Measurements from ENCODE around the gene RLN2. TPM values are rescaled to one million over a fixed set of nuclear protein-coding genes. Genes with fewer than 3 reads are reported as not detected.
A peak's percentile ranks its signal among the peaks of the same experiment; 100 is the strongest.

Gene RLN2
- total and polyA plus RNA-seq, 4 experiments from 2014 or later: 3.5 to 8.5 (median 6.5) TPM

DNA sequence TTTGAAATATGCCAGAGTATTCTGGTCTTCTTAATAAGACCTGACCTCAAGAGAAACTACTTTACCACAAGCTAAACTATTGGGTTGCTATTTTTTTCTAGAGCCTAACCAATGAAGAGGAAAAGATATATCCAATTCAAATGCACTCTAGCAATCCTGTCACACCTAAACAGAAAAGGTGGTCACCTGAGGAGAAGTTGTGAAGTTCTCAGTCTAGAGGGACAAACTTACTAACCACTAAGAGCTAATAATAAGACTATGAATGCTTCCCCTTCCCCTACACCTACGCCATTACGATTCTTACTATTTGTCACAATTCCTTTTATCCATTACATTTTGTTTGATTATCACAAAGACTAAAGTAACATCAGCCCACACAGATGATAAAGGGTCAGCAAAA is 29.7 kb downstream of the RLN2 start:
- Histone ChIP-seq H3K9me3 (ENCODE audit: control insufficient read depth in 1 of 2, low read length in 2 of 2) (no peaks in the 10 kb centered on the region), H3K4me3 (ENCODE audit: low read length in 2 of 2) (no peak overlapping the region), H3K36me3 (ENCODE audit: insufficient read depth, low read length) (no peaks in the 10 kb centered on the region), H3K27ac (ENCODE audit: low read depth, low read length) (no peak overlapping the region), H3K27me3 (ENCODE audit: insufficient read depth, low read length) (no peaks in the 10 kb centered on the region), H3K4me1 (ENCODE audit: insufficient read depth, low read length) (no peaks in the 10 kb centered on the region)
- intact Hi-C loops (cut with micrococcal nuclease): no loop called here
- peaks cover 0 to 2% (median 0%) of the 10 kb centered on the region in 8 donors for H3K9me3 Mint-ChIP-seq
- peaks cover 2% of the 10 kb centered on the region in 2 donors for H3K27me3 Mint-ChIP-seq
- ChIA-PET POLR2A (ENCODE audit: partially characterized antibody) (no interaction called here), CTCF (ENCODE audit: partially characterized antibody) (interaction anchor here (0.7 kb wide), 1 partner anchor 89 kb away, joined by 3 read pairs; no protein-coding TSS in a partner anchor)
- peaks cover 0 to 2% (median 0%) of the 10 kb centered on the region in 4 donors for H3K4me1 Mint-ChIP-seq
- peaks cover 0 to 4% of the 10 kb centered on the region in 2 donors for H3K36me3 Mint-ChIP-seq
- no peak overlapping the region for H3K27ac Mint-ChIP-seq
- no peak overlapping the region for H3K4me3 Mint-ChIP-seq
- DNase-seq: no peak

- Mint-ChIP-seq H3K36me3 (no peaks in the 10 kb centered on the region), H3K27me3 (peaks cover 2% of the 10 kb centered on the region in 2 donors), H3K4me3 (no peak overlapping the region), H3K4me1 (peaks cover 7 to 9% (median 7%) of the 10 kb centered on the region in 4 donors), H3K27ac (no peak overlapping the region), H3K9me3 (no peaks in the 10 kb centered on the region)
- H3K36me3 ChIP-seq (ENCODE audit: insufficient read depth, low read length): no peaks in the 10 kb centered on the region
- intact Hi-C loops (cut with micrococcal nuclease): no loop called here
- CTCF ChIA-PET (ENCODE audit: partially characterized antibody): no interaction called here
- no peaks in the 10 kb centered on the region for H3K27me3 ChIP-seq (ENCODE audit: insufficient read depth, low read length)
- POLR2A ChIA-PET (ENCODE audit: partially characterized antibody): no interaction called here
- H3K27ac ChIP-seq (ENCODE audit: low read depth, low read length): no peak overlapping the region
- DNase-seq: no peak
- H3K9me3 ChIP-seq (ENCODE audit: control insufficient read depth in 1 of 2, low read length in 2 of 2): no peaks in the 10 kb centered on the region
- no peaks in the 10 kb centered on the region for H3K4me1 ChIP-seq (ENCODE audit: insufficient read depth, low read length)
- H3K4me3 ChIP-seq (ENCODE audit: low read length in 2 of 2): no peak overlapping the region
These were observed 35.2 kb downstream of the RLN2 start for GRCh38 chr9:5269249-5269715.

GRCh38 chr9:5265939-5266338 is 38.6 kb downstream of the RLN2 start:
- no peaks in the 10 kb centered on the region for H3K9me3 ChIP-seq (ENCODE audit: control insufficient read depth in 1 of 2, low read length in 2 of 2)
- H3K4me3 Mint-ChIP-seq: no peak overlapping the region
- H3K27ac Mint-ChIP-seq: no peak overlapping the region
- no peak overlapping the region for H3K4me3 ChIP-seq (ENCODE audit: low read length in 2 of 2)
- no peaks in the 10 kb centered on the region for H3K4me1 ChIP-seq (ENCODE audit: insufficient read depth, low read length)
- no peaks in the 10 kb centered on the region for H3K27me3 Mint-ChIP-seq
- H3K27ac ChIP-seq (ENCODE audit: low read depth, low read length): no peak overlapping the region
- no peak for DNase-seq
- no peaks in the 10 kb centered on the region for H3K27me3 ChIP-seq (ENCODE audit: insufficient read depth, low read length)
- H3K36me3 Mint-ChIP-seq: no peaks in the 10 kb centered on the region
- no peaks in the 10 kb centered on the region for H3K36me3 ChIP-seq (ENCODE audit: insufficient read depth, low read length)
- intact Hi-C loops (cut with micrococcal nuclease): no loop called here
- H3K4me1 Mint-ChIP-seq: peaks cover 7 to 18% (median 14%) of the 10 kb centered on the region in 4 donors
- POLR2A ChIA-PET (ENCODE audit: partially characterized antibody): no interaction called here
- no peaks in the 10 kb centered on the region for H3K9me3 Mint-ChIP-seq
- CTCF ChIA-PET (ENCODE audit: partially characterized antibody): no interaction called here

DNA sequence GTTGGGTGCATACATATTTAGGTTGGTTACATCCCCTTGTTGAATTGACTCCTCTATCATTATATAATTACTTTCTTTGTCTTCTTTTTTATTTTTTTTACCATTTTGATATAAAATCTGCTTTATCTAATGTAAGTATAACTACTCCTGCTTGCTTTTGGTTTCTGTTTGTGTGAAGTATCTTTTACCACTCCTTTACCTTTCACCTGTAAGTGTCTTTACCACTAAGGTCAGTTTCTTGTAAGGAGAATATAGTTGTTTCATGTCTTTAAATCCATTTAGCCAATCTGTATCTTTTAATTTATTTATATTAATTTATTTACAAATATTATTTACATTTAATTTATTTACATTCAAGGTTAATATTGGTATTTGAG is 40.3 kb downstream of the RLN2 start:
- Mint-ChIP-seq H3K4me3 (no peak overlapping the region), H3K9me3 (peaks cover 0 to 11% (median 6%) of the 10 kb centered on the region in 8 donors), H3K27me3 (no peaks in the 10 kb centered on the region), H3K27ac (no peak overlapping the region), H3K36me3 (no peaks in the 10 kb centered on the region), H3K4me1 (peaks cover 7 to 18% (median 14%) of the 10 kb centered on the region in 4 donors)
- DNase-seq: no peak
- Histone ChIP-seq H3K4me1 (ENCODE audit: insufficient read depth, low read length) (no peaks in the 10 kb centered on the region), H3K9me3 (ENCODE audit: control insufficient read depth in 1 of 2, low read length in 2 of 2) (no peaks in the 10 kb centered on the region), H3K27ac (ENCODE audit: low read depth, low read length) (no peak overlapping the region), H3K4me3 (ENCODE audit: low read length in 2 of 2) (no peak overlapping the region), H3K27me3 (ENCODE audit: insufficient read depth, low read length) (no peaks in the 10 kb centered on the region), H3K36me3 (ENCODE audit: insufficient read depth, low read length) (no peaks in the 10 kb centered on the region)
- intact Hi-C loops (cut with micrococcal nuclease): no loop called here
- POLR2A ChIA-PET (ENCODE audit: partially characterized antibody): no interaction called here
- CTCF ChIA-PET (ENCODE audit: partially characterized antibody): interaction anchor here (1.4 to 1.6 kb wide), 2 partner anchors 32 to 63 kb away, joined by 4 to 5 read pairs; no protein-coding TSS in a partner anchor

DNA sequence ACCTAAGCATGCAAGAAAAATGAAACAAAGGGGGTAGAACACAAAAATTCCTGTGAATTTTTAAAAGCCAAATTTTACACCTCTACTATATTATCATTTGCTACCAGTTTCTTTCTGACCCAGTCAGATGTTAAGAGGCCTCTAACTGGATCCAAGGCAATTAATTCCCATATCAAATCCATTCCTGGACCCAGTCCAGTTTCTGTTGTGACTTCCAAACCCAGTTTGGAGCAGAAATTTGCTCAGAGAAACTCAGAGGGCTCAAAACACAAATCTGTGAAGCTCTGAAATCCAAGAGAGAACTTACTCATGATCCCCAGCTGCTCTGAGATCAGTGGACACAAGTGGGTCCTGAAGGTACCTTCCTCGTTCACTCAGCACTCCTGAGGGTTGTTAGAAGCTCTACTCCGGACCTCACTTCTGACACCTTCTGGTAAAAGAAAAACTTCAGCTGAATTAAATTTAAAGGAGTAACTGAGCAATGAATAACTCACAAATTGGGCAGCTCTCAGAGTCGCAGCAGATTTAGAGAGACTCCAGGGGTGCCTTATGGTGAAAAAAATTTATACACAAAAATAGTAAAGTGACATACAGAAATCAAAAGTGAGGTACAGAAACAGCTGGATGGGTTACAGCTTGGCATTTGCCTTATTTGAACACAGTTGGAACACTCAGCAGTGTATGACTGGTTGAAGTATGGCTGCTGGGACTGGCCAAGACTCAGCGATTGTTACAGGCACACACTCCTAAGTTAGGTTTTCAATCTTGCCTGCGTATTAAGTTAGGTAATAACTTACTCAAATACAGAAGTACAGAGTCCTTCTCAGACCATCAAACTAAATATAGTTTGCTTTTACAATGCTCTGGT is 40.9 kb downstream of the RLN2 start:
- CTCF ChIA-PET (ENCODE audit: partially characterized antibody): interaction anchor here (0.8 to 1.6 kb wide), 7 partner anchors 31 to 337 kb away, joined by 3 to 5 read pairs (median 3); no protein-coding TSS in a partner anchor
- no peaks in the 10 kb centered on the region for H3K27me3 ChIP-seq (ENCODE audit: insufficient read depth, low read length)

More for the DNA sequence above, 40.9 kb downstream of the RLN2 start:
- no peaks in the 10 kb centered on the region for H3K36me3 ChIP-seq (ENCODE audit: insufficient read depth, low read length)
- Mint-ChIP-seq H3K27ac (peak overlapping the region in 2 of 7 donors; percentile 8 to 10), H3K36me3 (no peaks in the 10 kb centered on the region), H3K9me3 (peaks cover 0 to 11% (median 9%) of the 10 kb centered on the region in 8 donors), H3K27me3 (no peaks in the 10 kb centered on the region), H3K4me1 (peaks cover 7 to 18% (median 14%) of the 10 kb centered on the region in 4 donors), H3K4me3 (peak overlapping the region in 3 of 8 donors; percentile 10 to 35 (median 17))
- no peaks in the 10 kb centered on the region for H3K9me3 ChIP-seq (ENCODE audit: control insufficient read depth in 1 of 2, low read length in 2 of 2)
- intact Hi-C loops (cut with micrococcal nuclease): loop anchor here (1.0 kb wide), 1 partner anchor 162 kb away; no protein-coding TSS in a partner anchor
- no peak overlapping the region for H3K27ac ChIP-seq (ENCODE audit: low read depth, low read length)
- no peaks in the 10 kb centered on the region for H3K4me1 ChIP-seq (ENCODE audit: insufficient read depth, low read length)
- peak in 2 of 5 donors; percentile 7 for DNase-seq
- POLR2A ChIA-PET (ENCODE audit: partially characterized antibody): no interaction called here
- no peak overlapping the region for H3K4me3 ChIP-seq (ENCODE audit: low read length in 2 of 2)

Other genes starting within 250 kb of the RLN2 start
- gene INSL6, start 119.1 kb downstream of the RLN2 start, total RNA-seq: not detected
- gene INSL6, start 119.1 kb downstream of the RLN2 start, polyA plus RNA-seq: not detected
- not detected for gene INSL4, start 73.3 kb downstream of the RLN2 start, total RNA-seq
- gene INSL4, start 73.3 kb downstream of the RLN2 start, polyA plus RNA-seq: not detected
- 1 to 10 TPM; 5.9 to 7.2 TPM for gene RLN1, start 35.2 kb upstream of the RLN2 start, total RNA-seq
- 1 to 10 TPM; 2.4 to 3.6 TPM for gene RLN1, start 35.2 kb upstream of the RLN2 start, polyA plus RNA-seq
- 10 to 100 TPM; 20.0 to 21.7 TPM for gene PLGRKT, start 133.2 kb upstream of the RLN2 start, total RNA-seq
- gene PLGRKT, start 133.2 kb upstream of the RLN2 start, polyA plus RNA-seq: 100 to 1,000 TPM in 1 of 2 donors, 10 to 100 TPM in 1; 44.3 to 101 TPM
- 10 to 100 TPM; 16.2 to 23.0 TPM for gene CD274, start 145.8 kb upstream of the RLN2 start, total RNA-seq
- gene CD274, start 145.8 kb upstream of the RLN2 start, polyA plus RNA-seq: 10 to 100 TPM in 1 of 2 donors, 1 to 10 TPM in 1; 7.9 to 10.7 TPM
- gene PDCD1LG2, start 205.8 kb upstream of the RLN2 start, total RNA-seq: 1 to 10 TPM in 1 of 2 experiments, under 1 TPM in 1; 0.90 to 1.1 TPM
- gene PDCD1LG2, start 205.8 kb upstream of the RLN2 start, polyA plus RNA-seq: 1 to 10 TPM; 1.1 TPM